ENCODE measurements around the gene MROH2A. TPM values are rescaled to one million over a fixed set of nuclear protein-coding genes. Genes with fewer than 3 reads are reported as not detected.
A peak's percentile ranks its signal among the peaks of the same experiment; 100 is the strongest.

MROH2A gene
- total RNA-seq, 2 experiments from 2014 or later, result not detected

- ATAC-seq (ENCODE audit: poor library complexity), result no peak
These were observed 44.9 kb downstream of the MROH2A start for GRCh38 chr2:233822781-233823730.

GRCh38 chr2:233823731-233824121 lies 45.6 kb downstream of the MROH2A start:
- CTCF ChIA-PET, result no interaction called here
- peaks cover 0 to 2% of the 10 kb centered on the region in 2 experiments for H3K27me3 ChIP-seq (ENCODE audit: control insufficient read depth in 1 of 2, insufficient read depth in 2 of 2, low read length in 2 of 2)
- Mint-ChIP-seq H3K27me3 (peaks cover 3% of the 10 kb centered on the region), H3K9me3 (no peaks in the 10 kb centered on the region), H3K4me1 (ENCODE audit: low read depth) (no peaks in the 10 kb centered on the region), H3K4me3 (no peak overlapping the region), H3K36me3 (ENCODE audit: low read depth) (no peaks in the 10 kb centered on the region), H3K27ac (no peak overlapping the region)
- H3K9me3 ChIP-seq (ENCODE audit: control insufficient read depth in 1 of 2, insufficient read depth in 1 of 2, low read length in 2 of 2), result no peaks in the 10 kb centered on the region
- no peak for TF ChIP-seq CTCF (IDR thresholded peaks at IDR 0.05)
- no peaks in the 10 kb centered on the region for H3K4me1 ChIP-seq (ENCODE audit: insufficient read depth, low read length)
- H3K4me3 ChIP-seq (ENCODE audit: low read length), result no peak overlapping the region
- H3K36me3 ChIP-seq (ENCODE audit: insufficient read depth, low read length), result no peaks in the 10 kb centered on the region
- POLR2A ChIA-PET, result no interaction called here
- DNase-seq (no peak), ATAC-seq (ENCODE audit: poor library complexity) (no peak)
- intact Hi-C loops (cut with DNase I, micrococcal nuclease), result no loop called here
- no peak overlapping the region for H3K27ac ChIP-seq (ENCODE audit: low read depth in 1 of 2, low read length in 2 of 2)

More at GRCh38 chr2:233822781-233823730, 44.9 kb downstream of the MROH2A start:
- Mint-ChIP-seq H3K27me3 (peaks cover 3% of the 10 kb centered on the region), H3K4me1 (ENCODE audit: low read depth) (no peaks in the 10 kb centered on the region), H3K36me3 (ENCODE audit: low read depth) (no peaks in the 10 kb centered on the region), H3K27ac (no peak overlapping the region), H3K9me3 (no peaks in the 10 kb centered on the region), H3K4me3 (no peak overlapping the region)
- no peaks in the 10 kb centered on the region for H3K36me3 ChIP-seq (ENCODE audit: insufficient read depth, low read length)
- ChIA-PET CTCF (no interaction called here), POLR2A (no interaction called here)
- intact Hi-C loops (cut with DNase I, micrococcal nuclease), result no loop called here
- peaks cover 0 to 2% of the 10 kb centered on the region in 2 experiments for H3K27me3 ChIP-seq (ENCODE audit: control insufficient read depth in 1 of 2, insufficient read depth in 2 of 2, low read length in 2 of 2)
- TF ChIP-seq CTCF (IDR thresholded peaks at IDR 0.05), result no peak
- no peaks in the 10 kb centered on the region for H3K4me1 ChIP-seq (ENCODE audit: insufficient read depth, low read length)
- no peak overlapping the region for H3K27ac ChIP-seq (ENCODE audit: low read depth in 1 of 2, low read length in 2 of 2)
- peak in 1 of 14 experiments; percentile 30 for DNase-seq
- no peak overlapping the region for H3K4me3 ChIP-seq (ENCODE audit: low read length)
- peaks cover 0 to 2% of the 10 kb centered on the region in 2 experiments for H3K9me3 ChIP-seq (ENCODE audit: control insufficient read depth in 1 of 2, insufficient read depth in 1 of 2, low read length in 2 of 2)

GRCh38 chr2:233824373-233824772 lies 46.2 kb downstream of the MROH2A start:
- Mint-ChIP-seq H3K4me3 (no peak overlapping the region), H3K9me3 (no peaks in the 10 kb centered on the region), H3K27me3 (peaks cover 3% of the 10 kb centered on the region), H3K36me3 (ENCODE audit: low read depth) (no peaks in the 10 kb centered on the region), H3K4me1 (ENCODE audit: low read depth) (no peaks in the 10 kb centered on the region), H3K27ac (no peak overlapping the region)
- ATAC-seq (ENCODE audit: poor library complexity) (no peak), DNase-seq (peak in 1 of 14 experiments; percentile 21)
- Histone ChIP-seq H3K27me3 (ENCODE audit: control insufficient read depth in 1 of 2, insufficient read depth in 2 of 2, low read length in 2 of 2) (peaks cover 0 to 2% of the 10 kb centered on the region in 2 experiments), H3K27ac (ENCODE audit: low read depth in 1 of 2, low read length in 2 of 2) (no peak overlapping the region), H3K36me3 (ENCODE audit: insufficient read depth, low read length) (no peaks in the 10 kb centered on the region), H3K4me3 (ENCODE audit: low read length) (no peak overlapping the region), H3K4me1 (ENCODE audit: insufficient read depth, low read length) (no peaks in the 10 kb centered on the region), H3K9me3 (ENCODE audit: control insufficient read depth in 1 of 2, insufficient read depth in 1 of 2, low read length in 2 of 2) (no peaks in the 10 kb centered on the region)
- POLR2A ChIA-PET, result no interaction called here
- CTCF ChIA-PET, result no interaction called here
- intact Hi-C loops (cut with DNase I, micrococcal nuclease), result no loop called here
- no peak for TF ChIP-seq CTCF (IDR thresholded peaks at IDR 0.05)

All from CD4-positive, alpha-beta T cell (primary cell).